Colon (tissue), 2 donors: ENCODE measurements around the gene STRN4.

Source experiments
- FAIRE-seq: peaks from 2 replicates; lab custom pipeline; 2012; peaks lifted over from hg19 to GRCh38; lab: Jason Lieb, UNC
- donor health status: control.
- donor health status: control.

The STRN4 gene

DNA sequence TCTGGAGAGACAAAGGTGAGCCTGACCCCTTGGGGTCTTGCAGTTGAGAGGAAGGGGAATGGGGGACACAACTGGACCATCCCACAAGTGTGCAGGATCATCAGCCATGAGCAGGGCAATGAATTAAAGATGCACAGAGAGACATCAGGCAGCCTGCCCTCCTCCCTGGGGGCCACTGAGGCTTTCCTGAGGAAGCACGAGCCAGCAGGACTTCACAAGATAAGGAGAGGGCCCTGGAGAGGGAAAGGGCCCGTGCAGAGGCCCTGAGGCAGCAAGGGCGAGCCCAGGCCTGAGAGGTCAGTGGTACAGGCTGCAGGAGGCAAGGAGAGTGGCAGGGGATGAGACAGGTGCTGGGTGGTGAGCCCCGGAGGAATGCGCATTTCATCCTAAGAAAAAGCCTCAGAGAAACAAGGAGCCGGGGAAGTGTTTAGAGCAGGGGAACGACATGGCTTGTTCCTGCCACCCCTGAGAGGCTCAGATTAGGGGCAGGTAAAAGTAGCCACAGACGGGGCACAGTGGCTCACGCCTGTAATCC lies 20.3 kb downstream of the STRN4 start:
- FAIRE-seq: no peak

DNA sequence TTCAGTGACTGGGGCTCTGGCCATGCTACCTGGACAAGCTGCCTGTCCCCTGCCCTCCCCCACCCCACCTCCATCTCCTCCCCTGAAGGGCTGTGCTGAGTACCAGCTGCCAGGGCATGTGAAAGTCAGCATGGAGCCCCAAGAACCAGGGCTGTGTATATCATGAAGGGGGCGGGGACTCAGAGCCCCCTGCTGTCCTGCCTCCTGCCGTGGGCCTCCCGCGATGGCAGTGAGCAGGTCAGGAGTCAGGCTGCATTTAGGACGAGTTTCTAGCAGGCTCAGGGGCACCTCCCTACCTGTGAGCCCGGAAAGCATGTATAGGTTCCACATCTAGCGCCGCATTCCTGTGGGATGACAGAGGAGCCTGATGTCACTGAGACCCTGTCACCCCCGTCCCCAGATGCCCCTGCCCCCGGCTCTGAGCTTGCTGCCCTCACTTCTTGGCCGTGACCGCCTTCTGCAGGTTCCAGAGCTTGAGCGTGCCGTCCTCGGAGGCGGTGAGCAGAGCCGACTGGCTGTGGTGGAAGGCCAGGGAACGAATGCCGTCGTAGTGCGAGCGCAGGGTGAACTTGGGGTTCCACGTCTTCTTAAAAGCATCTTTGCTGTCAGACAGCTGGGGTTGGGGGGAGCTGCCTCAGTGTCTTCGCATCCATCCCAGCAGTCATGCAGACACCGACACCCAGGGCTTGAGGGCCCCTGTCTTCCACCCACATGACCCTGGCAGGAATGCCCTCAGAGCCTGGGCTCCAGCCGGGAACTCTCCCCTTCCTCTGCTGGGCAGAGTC lies 21.0 kb downstream of the STRN4 start:
- no peak for FAIRE-seq

DNA sequence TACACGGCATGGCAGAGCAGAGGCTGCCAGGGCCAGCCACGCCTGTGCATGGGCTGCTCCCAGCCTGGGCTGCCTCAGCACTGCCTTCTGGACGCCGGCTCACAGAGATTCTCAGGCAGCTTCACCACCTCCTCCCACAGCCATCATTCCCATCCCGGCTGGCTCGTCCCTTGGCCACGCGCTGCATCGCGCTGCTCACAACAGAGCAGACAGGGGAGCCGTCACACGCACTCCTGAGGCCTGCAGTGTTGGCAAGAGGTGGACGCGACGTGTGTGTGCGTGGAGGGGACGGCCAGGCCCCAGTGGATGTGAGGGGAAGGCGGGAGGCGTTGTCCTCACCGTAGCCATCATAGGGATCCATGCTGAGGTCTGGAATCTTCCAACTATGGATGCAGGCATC lies 21.8 kb downstream of the STRN4 start:
- no peak for FAIRE-seq

DNA sequence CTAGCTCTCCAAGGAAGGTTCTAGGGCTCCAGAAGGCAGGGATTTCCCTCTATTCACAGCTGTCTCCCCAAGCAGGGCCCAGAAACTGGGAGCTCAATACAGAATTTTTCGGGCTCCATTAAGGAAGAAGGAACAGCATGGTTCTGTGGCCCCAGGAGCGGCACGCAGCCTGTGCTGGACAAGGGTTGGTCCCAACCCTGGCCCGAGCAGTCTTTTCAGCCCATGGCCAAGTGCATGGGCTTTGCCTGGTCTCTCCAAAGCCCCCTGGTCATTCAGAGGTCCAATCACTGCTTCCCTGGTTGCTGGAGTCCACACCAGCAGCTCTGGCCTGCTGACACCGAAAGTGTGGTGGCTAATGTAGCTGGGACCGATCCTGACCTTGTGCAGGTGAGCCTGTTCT lies 22.8 kb downstream of the STRN4 start:
- FAIRE-seq: no peak

DNA sequence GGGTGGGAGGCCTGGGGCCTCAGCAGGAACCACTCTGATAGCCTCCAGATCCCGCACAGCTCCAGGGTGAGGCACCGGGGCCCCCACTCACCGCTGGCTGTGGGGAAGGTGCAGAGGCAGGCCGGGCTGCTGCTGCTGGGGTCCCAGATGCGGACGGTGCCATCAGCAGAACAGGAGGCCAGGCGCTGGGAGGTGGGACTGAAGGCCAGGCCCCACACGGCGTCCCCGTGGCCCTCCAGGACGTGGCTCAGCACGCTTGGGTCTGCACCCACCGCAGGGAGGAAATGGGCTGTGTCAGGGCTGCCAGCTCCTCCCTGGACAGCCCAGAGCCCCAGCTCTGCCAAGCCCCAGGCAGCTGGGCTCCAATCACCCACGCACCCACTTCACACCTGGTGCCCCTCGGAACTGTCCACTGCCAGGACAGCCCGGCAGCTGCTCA lies 23.2 kb downstream of the STRN4 start:
- FAIRE-seq: no peak

DNA sequence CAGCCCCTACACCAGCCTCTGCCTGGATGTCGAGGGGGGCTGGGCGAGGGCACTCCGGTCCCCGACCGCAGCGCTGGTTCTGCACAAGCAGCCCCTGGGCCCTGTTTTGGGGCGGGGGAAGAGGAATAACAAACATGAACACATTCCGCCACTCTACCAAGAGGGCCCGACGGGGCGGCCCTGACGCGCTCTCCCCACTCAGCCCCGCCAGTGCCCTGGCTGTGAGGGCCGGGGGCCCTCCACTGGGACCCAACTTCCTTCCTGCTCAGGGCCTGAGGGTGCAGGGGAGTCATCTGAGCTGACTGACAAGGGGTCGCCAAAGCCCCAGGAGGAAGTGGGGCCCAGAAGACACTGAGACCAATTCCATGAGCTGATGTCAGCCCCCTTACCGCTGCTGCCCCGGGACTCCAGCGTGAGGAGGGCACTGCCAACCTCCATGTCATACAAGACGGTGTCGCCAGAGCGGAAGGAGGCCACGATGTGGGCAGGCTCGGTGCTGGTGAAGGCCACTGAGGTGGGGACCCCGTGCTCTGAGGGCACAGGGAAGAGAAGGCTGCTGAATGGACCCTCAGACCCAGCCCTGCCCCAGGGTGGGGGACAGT lies 23.7 kb downstream of the STRN4 start:
- no peak for FAIRE-seq

DNA sequence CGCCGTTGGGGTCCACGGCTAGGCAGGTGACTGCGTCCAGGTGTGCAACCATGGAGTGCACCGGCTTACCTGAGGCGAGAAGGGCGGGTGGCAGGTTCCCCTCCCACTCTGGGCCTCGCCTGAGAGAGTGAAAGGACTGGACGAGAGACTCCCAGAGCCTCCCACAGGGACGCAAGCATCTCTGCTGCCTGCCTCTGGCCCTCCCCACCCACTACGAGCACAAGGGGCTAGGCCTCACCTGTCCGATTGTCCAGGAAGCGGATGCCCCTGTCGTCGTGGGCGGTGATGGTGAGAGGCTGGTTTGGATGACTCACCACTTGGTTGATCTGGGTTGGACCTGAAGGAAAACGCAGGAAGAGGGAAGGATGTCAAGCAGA lies 24.3 kb downstream of the STRN4 start:
- no peak for FAIRE-seq

DNA sequence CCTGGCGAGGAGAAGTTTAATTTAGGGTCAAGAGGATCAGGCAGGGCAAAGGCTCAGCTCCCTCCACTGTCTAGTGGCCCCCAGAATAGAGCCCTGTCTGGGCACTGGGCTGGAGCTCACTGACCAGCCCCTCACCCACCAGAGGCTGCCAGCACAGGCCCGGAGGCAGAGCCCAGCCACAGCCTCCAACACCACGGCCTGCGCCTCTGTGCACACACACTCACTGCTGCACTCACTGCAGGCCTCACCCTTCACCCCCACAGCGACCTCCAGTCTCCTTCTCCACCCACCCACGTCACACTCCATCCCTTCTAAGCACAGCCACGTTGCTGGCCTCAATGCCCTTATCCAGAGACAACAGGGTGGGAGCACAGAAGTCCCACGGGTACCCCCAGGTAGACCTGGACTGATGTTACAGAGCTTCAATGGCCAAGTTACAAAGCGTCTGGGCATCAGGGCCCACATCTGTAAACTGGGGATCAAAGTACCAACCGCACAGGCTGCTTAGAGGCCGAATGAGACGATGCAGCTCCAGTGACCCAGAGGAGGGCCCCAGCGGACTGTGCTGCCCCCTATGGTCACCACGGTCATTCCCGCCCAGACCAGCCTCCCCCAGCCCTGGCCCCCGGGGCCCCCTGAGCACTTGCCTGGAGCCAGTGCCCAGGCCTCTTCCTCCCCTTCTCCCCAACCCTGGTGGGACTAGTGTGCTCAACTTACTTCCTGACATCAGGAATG lies 24.8 kb downstream of the STRN4 start:
- FAIRE-seq: no peak

DNA sequence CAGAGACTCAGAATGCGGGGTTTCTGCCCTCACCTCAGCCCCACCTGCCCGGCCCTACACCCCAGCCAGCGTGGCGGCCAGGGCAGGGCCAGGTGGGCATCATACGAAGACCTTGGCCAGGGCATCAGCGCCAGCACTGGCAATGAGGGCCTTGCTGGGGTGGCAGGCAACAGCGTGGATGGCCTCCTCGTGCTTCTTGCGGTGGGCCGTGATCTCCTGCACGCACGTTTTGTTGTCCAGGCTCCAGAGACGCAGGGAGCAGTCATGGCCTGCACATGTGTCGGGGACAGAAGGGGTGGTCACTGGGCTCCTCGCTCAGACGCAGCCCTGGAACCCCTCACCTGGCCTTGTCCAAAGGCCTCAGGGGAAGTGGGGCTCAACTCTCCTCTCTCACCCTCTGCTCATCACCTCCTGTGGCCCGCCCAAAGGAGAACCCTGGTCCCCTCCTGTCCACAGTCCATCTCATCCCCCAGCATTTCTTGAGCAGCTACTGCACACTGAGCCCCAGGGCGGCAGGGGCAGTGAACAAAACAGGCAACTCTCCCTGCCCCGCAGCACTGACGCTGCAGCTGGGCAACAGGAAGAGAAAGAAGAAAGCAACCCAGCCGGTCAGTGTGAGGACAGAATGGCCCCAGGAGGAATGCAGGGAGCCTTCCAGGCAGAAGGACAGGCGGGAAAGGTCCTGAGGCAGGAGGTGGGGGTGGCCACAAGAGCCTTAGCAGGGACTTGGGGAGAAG lies 25.6 kb downstream of the STRN4 start:
- FAIRE-seq: no peak

DNA sequence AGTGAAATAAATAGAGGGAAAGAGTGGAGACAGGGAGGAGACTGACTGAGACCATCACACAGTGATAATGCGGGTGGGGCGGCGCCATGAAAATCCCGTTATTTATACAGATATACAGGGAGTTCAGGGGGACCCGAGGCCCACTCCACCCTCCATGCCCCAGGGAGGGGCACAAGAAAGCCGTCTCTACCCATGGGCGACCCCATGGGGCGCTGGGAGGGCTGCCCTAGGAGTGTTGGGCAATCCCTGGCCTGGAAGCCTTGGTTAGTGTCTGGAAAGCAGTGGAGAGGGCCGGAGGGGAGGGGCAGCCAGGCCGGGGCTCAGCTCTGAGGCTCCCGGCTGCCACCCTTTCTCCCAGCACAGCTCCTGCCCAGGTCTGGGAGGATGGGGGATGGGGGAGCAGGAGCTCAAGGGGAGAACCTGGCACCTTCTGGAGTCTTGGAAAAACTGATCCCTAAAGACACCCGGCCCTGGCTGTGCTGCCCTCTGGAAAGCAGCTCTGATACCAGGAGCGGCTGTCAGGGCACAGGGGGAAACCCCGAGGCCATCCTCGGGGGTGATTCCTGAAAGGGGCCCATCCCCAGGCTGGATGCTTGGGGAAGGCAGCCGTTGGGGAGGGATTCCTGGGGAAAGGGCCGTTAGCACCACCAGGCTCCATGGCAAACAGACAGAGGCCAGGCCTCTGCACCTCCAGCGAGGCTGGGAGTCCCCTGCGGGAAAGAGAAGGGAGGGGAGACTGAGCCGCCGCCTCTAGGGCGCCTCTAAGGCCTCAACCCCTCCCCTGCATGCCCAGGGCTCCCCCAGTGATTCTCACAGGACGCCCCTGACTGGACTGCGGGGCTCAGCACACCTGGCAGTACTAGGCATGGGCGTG lies 26.4 kb downstream of the STRN4 start:
- no peak for FAIRE-seq

DNA sequence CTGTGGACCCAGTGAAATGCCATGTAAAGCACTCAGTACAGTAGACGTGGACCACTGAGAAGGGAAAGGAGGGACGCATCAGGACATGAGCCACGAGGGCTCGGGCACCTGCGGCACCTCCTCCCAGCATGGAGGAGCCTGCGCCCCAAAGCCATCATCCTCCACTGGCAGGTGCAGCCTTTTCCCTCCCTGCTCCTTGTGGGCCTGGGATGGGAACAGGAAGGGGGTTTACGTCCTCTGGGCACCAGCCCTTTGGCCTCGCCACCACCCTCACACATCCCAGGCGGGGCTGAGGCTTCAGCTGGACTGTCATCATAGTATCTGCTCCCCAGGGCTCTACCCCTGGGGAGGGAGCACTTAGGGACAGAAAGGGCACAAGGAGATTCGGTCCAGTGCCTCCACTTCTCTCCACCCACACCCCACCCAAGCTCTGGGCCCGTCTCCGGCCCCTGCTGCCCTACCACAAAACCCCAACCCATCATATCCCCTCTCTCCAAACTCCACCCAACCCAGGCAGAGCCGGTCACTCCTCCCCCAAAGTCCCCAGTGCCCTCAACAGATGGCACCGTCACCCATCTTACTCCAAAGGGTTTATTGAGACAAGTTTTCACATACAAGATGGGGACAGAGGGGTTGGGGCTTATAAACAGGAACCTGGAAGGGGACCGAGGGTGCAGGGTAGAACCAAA lies 27.2 kb downstream of the STRN4 start:
- FAIRE-seq: no peak

DNA sequence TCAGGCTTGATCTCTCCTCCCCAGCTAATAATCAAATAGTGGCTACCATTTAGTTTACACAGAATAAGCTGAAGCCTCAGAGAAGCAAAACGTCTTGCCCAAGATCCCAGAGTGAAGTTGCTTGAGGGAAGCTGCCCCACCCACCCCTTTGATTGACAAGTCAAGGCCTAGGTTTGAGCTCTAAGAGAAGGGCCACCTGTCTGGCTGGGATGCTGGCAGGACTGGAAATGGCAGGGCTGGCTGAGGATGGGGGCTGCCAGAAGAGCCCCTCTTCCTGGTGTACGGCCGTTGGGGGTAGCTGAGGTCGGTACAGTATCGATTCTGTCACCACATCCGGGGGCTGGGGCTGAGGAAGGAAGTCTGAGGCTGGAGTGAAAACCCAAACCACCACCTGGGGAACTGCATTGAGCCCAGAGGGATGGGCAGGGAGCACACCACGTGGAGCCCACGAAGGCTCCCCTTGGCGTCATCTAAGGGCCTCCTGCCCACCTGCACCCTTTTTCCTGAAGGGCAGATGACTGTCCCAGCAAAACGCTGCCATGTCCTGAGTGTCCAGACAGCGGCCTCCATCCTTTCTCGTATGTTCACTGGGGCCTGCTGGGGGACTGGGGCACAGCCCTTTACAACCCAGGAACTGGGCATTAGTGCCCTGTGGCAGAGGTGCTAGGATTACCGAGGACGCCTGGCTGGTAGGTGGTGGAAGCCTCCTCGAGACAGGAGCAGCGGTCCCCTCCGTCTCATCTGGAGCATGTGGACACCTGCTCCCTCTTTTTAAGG lies 27.9 kb downstream of the STRN4 start:
- FAIRE-seq: no peak

DNA sequence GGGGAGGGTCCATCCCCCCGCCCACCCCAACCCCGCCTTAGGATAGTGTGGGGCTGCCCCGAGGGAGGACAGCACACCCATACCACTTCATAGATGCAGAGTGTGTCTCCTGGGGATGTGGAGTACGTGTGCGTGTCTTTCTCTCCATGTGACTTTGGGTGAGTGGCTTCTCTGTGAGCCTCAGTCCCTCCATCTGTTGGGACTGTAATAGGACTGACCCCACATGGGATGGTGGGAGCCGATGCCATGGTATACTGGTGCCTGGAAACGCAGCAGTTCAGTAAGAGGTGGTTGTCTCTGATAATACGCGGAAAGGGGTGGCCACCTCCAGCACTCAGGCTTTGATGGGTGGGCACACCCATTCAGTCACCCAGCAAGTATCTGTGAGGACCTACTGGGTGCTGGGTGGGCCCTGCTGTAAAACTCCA lies 28.5 kb downstream of the STRN4 start:
- no peak for FAIRE-seq

DNA sequence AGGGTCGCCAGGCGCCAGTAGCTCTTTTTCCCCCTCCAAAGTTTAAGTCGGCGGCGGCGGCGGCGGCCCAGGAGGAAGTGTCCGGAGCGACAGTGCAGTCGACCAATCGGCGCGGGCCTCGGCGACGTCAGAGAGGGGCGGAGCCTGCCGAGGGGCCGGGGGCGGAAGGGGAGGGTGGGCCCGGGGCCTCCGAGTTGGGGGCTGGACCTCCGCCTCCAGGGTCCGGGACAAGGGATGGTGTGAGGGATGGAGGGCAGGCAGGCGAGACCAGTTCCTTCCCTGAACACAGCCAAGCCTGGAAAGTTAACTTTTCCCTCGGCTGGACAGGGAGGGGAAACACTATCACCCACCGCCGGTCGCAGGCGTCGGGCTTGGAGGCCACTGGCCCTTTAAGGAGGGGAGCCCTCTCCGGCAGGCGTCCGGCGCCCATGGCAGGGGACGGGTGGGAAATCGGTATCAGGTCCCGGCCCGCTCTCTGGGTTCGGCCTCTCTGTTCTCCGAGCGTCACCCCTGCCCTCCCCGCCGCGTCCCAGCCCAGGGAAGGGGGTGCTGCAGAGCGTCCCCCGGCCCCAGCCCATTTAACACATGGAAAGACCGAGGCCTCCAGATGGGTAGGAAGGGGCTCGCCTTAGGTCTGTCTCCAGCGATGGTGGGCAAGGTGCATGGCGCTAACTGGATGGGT lies 29.1 kb downstream of the STRN4 start, which contains the start of gene PRKD2:
Gene PRKD2, minus strand, starts transcription at position 81 of the 682 bp plus-strand sequence. CDS start 744 bp downstream, outside the sequence.
- no peak for FAIRE-seq

DNA sequence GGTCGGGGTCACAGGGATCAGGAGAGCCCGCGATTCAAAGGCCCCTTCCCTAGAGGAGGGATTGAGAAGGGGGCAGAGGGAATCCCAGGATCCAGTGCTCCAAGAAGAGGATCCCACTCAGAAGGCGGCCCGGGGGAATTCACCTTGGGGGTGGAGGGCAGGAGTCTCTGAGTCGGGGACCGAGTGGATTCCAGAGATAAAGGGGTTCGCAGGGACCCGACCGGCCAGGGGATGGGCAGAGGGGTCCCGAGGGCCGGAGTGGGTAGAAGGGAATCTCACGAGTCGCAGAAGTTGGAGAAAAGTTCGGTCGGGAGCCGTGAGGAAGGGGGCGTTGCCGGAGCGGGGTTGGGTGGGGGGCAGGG lies 29.6 kb downstream of the STRN4 start:
- no peak for FAIRE-seq

DNA sequence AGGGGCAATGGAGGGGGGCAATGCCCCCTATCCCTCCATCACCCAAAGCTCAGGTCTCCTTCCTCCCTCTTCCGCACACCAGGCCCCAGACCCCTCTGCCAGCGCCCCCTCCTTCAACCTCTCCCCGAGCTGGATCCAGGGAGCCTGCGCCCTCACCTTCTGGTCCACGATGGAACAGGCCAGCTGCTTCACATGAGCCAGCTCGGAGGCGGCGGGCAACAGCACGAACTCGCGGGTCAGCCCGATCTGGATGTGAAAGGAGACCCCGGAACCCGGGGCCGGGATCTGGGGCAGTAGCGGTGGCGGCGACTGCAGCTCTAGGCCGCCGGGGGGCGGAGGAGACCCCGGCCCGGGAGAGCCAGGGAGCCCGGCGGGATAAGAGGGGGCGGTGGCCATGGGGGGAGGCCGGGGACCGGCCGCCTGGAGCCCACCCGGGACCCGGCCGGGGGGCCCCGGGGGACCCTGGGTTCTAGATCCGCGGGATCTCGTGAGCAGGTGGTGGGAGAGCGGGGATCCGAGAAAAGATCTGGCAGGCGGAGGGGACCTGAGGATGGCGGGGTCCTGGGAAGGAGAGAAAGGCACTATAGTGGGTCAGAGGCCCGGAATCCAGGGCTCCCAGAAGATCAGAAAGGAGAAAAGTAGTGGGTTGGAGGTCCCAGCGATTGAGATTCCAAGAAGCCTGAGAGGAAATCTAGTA lies 30.1 kb downstream of the STRN4 start:
- FAIRE-seq: no peak

DNA sequence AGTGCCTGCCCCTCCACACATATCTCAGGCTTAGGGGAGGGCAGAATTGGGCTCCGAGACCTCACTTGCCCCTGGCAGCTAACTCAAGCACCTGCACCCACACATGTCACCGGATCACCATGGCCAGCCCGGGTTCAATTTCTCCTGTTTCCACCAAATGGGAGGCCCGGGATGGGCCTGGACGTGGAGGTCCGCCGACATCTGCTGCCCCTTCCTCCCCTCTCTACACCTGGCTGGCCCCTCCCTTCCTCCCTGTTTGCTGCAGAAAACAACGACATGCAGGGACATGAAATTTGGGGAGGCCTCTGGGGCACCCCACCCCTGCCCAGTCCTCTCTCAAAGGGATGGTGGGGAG lies 30.7 kb downstream of the STRN4 start:
- FAIRE-seq: no peak

DNA sequence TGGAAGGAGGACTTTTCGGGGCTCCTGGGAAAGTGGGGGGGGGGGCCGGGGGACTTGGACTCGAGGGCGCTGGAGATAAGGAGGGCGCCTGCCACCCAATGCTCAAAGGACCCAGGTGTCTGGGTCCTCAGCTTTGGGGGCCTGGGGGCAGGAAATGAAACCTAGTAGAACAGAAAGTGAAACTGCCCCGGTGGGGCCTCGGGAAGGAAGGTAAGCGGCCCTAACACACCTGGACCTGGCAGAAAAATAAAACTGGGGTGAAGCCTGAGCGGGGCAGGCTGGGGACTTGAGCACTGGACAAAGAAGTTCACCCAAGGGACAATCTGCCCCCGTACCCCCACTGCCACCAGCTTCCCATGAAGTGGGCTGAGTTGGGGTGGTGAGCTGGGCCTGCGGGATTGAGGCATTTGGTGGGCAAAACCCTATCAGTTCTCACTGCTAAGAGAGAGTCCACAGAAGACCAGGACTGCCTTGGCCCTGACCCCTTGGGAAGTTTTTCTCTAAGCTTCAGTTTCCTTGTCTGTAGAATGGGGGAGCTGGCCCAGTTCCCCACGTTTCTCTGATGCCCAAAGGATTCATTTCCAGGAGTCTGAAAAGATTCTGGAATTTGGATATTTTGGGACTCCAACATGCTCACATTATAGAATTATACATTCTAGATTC lies 31.7 kb downstream of the STRN4 start:
- no peak for FAIRE-seq
